Omental fat pad (tissue), 4 donors: Measurements from ENCODE around the gene MTA1. TPM values are rescaled to one million over a fixed set of nuclear protein-coding genes. Genes with fewer than 3 reads are reported as not detected.

ENCODE experiments used
- ATAC-seq: fragments of 150-250 bp; one replicate; pipeline ENCODE4 v1.9.1; 2016; ENCODE audit warnings: mild to moderate bottlenecking, moderate library complexity; ENCODE audit not compliant: low FRiP score
- DNase-seq: peaks from one replicate; pipeline ENCODE4 v3.0.0-alpha.2; 2019; ENCODE audit warnings: low spot score
- total RNA-seq, 4 donors: library from RNA; depleted of rRNA; stranded (reverse); fragments of >200 nt; gene quantifications; one replicate each; pipeline ENCODE4 v1.1.0, GENCODE V29; 2016
- TF ChIP-seq, protein P1 (sequence below), 3 donors: fragments of 450-650 bp; IDR thresholded peaks; one replicate each; pipeline ENCODE4 v1.5.1; 2016 to 2017; ENCODE audit warnings: antibody characterized with exemption in 3 of 3, mild to moderate bottlenecking in 3 of 3, moderate library complexity in 2 of 3

Gene MTA1
- total RNA-seq, 4 donors from 2014 or later: 35.4 to 72.5 (median 59.7) TPM

DNA sequence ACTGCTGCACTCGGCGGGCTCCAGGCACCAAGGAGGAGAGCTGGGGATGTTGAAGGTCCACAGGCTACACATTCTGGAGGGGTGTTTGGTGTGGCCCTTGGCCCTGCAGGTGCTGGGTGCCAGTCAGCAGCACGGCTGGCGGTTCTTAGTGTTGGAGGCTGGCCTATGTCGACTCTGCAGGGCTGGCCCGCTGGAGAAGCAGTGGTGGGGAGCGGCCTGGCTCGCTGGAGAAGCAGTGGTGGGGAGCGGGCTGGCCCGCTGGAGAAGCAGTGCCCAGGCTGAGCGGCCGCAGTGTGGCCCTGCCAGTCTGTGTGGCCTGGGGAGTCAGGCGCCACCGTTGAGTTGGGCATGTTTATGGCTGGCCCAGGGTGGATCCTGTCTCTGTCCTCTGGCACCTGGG lies 27.3 kb downstream of the MTA1 start:
- DNase-seq (no peak), ATAC-seq (no peak)
- TF ChIP-seq, protein P1, sequence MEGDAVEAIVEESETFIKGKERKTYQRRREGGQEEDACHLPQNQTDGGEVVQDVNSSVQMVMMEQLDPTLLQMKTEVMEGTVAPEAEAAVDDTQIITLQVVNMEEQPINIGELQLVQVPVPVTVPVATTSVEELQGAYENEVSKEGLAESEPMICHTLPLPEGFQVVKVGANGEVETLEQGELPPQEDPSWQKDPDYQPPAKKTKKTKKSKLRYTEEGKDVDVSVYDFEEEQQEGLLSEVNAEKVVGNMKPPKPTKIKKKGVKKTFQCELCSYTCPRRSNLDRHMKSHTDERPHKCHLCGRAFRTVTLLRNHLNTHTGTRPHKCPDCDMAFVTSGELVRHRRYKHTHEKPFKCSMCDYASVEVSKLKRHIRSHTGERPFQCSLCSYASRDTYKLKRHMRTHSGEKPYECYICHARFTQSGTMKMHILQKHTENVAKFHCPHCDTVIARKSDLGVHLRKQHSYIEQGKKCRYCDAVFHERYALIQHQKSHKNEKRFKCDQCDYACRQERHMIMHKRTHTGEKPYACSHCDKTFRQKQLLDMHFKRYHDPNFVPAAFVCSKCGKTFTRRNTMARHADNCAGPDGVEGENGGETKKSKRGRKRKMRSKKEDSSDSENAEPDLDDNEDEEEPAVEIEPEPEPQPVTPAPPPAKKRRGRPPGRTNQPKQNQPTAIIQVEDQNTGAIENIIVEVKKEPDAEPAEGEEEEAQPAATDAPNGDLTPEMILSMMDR (IDR thresholded peaks at IDR 0.05): no peak

- ATAC-seq: no peak
- TF ChIP-seq, protein P1 (IDR thresholded peaks at IDR 0.05): no peak
- DNase-seq: no peak
Measured at GRCh38 chr14:105447651-105448640, 28.3 kb downstream of the MTA1 start.

GRCh38 chr14:105448706-105449111 lies 29.1 kb downstream of the MTA1 start:
- DNase-seq (peak; percentile 38), ATAC-seq (peak; percentile 74)
- TF ChIP-seq, protein P1 (IDR thresholded peaks at IDR 0.05): peak in 1 of 3 donors; percentile 70

- ATAC-seq: no peak
- DNase-seq: no peak
- TF ChIP-seq, protein P1 (IDR thresholded peaks at IDR 0.05): no peak
Measured at GRCh38 chr14:105449276-105450122, 29.9 kb downstream of the MTA1 start.

- DNase-seq: no peak
- no peak for ATAC-seq
- TF ChIP-seq, protein P1 (IDR thresholded peaks at IDR 0.05): no peak
Measured at GRCh38 chr14:105450123-105450505, 30.5 kb downstream of the MTA1 start.

GRCh38 chr14:105450864-105451720 lies 31.5 kb downstream of the MTA1 start:
- ATAC-seq: no peak
- TF ChIP-seq, protein P1 (IDR thresholded peaks at IDR 0.05): no peak
- no peak for DNase-seq
